Measurements from ENCODE around the gene FICD. TPM values are rescaled to one million over a fixed set of nuclear protein-coding genes. Genes with fewer than 3 reads are reported as not detected.
"Not testable (repeated sequence)": the region's sequence is repeated elsewhere in the genome, so short reads cannot be mapped to it uniquely, and the experiment has no call there.

Gene FICD
- total RNA-seq, 1 donor from 2014 or later, result 3.2 TPM

- ATAC-seq, result no peak
- intact Hi-C loops (cut with micrococcal nuclease), result no loop called here
- DNase-seq, result no peak
Observed at GRCh38 chr12:108526482-108527165, 11.5 kb downstream of the FICD start.

DNA sequence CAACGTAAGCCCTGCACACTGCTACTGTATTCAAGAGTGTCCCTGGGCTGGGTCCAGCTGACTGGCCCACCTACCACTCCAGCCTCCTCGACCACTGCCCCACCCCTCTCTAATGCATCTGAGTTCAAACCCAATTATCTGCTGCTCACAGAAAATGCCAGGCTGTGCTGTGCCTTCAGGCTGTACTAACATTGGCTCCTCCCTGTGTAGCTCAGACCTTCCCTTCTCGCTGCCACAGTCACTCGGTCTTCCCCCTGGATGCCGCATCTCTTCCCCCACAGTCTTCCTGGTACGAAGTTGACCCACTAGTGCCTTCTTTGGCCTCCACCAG is 12.1 kb downstream of the FICD start:
- ATAC-seq (no peak), DNase-seq (no peak)
- intact Hi-C loops (cut with micrococcal nuclease), result no loop called here

DNA sequence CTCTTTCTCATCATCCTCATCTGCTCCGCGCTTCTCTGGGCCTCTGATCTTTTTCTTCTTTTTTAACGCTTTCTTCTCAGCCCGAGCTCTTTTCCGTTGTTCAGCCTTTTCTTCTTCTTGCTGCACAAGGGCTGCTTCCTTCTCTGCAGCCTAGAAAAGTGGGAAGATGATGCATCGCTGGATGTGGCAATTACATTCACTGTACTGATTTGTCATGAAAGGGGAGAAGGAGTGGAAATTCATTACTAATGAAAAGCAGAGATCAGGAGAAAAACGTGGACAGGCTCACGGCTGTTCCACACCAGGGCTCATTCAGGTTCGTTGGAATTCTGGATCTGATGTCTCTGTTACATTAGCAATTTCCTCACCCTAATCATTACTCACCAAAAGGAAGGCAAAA is 15.1 kb downstream of the FICD start:
- intact Hi-C loops (cut with micrococcal nuclease), result no loop called here

GRCh38 chr12:108531929-108532848 is 17.1 kb downstream of the FICD start:
- DNase-seq (no peak), ATAC-seq (no peak)
- intact Hi-C loops (cut with micrococcal nuclease), result no loop called here

More for the DNA sequence above, 15.1 kb downstream of the FICD start:
- ATAC-seq (no peak), DNase-seq (no peak)

DNA sequence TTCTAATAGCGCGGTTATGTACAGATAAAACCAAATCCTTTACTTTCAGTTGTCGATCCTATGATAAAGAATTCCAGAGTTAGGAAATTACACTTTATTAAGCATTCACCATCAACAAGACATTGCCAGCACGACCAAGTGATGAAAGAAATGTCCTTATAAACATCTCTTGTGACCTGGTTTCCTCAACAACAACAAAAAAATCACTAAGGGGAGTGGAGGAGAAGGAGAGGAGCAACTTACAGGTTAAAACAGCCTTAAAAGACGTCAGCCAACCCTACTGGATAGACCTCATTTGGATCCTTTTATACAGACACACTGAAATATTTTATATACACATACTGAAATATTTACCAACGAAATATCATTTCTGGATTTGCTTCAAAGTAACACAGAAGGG is 23.1 kb downstream of the FICD start:
- intact Hi-C loops (cut with micrococcal nuclease), result no loop called here
- DNase-seq (no peak), ATAC-seq (no peak)

DNA sequence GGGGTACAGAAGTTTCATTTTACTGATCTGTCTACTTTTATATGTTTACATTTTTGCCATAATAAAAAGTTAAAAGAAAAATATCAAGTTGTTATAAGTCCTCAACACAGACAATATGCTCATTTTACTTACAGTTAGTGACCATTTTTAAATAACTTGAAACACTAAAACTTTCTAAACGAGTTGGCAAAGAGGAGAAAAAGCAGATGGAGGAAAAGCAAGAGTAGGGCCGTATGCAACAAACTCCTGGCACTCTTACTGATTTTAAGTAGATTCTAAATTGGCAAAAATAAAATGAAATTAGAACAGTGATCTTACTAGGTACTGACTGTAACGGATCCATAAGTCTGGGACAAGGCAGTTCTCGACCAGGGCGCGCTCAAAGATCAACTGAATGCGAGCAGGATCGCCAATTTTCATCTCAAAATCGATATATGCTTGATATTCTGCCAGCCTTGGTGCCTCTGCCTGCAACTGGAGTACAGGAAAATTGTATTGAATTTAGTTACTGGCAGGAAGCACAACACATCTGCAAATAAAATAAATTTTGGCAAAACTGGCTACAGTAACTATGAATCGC is 23.6 kb downstream of the FICD start:
- no peak for DNase-seq
- intact Hi-C loops (cut with micrococcal nuclease), result no loop called here
- no peak for ATAC-seq

DNA sequence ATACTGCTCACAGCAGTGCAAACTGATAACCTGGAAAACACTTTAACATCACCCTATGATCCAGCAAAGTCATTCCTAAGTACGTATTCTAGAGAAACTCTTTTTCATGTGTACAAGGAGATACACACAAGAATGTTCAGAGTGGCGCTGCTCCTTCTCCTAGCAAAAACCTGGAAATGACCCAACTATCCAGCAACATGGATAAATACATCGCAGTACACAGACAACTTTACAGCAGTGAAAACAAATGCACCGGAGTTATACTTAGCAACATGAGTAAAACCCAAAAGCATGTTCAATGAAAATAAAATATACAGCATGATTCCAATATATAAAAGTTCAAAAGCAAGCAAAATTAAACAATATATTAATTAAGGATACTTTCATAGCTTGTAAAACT is 27.2 kb downstream of the FICD start:
- intact Hi-C loops (cut with micrococcal nuclease), result no loop called here
- ATAC-seq (peak; percentile 66), DNase-seq (no peak)

GRCh38 chr12:108543652-108544051 is 28.6 kb downstream of the FICD start:
- intact Hi-C loops (cut with micrococcal nuclease), result no loop called here
- ATAC-seq, result no peak
- no peak for DNase-seq

- DNase-seq (peak; percentile 36), ATAC-seq (peak; percentile 85)
- intact Hi-C loops (cut with micrococcal nuclease), result no loop called here
Observed at GRCh38 chr12:108547686-108548085, 32.6 kb downstream of the FICD start.

GRCh38 chr12:108548954-108549521 is 34.0 kb downstream of the FICD start:
- intact Hi-C loops (cut with micrococcal nuclease), result no loop called here
- no peak for DNase-seq
- no peak for ATAC-seq

DNA sequence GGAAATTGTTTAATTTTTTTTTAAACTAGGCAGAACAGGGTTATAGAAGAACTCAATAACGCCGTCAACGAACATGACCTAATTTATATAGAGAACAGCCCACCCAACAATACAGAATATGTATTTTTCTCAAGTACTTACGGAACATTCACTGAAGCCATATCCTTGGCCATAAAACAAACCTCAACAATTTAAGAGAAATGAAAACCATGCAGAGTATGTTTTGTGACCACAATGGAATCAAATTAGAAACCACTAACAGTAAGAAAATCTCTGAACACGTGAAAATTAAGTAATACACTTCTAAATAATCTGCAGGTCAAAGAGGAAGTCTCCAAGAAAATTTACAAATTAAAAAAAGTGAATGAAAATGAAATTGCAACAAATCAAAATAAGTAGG is 36.5 kb downstream of the FICD start:
- intact Hi-C loops (cut with micrococcal nuclease), result no loop called here
- no peak for ATAC-seq
- DNase-seq, result no peak

GRCh38 chr12:108553799-108554198 is 38.7 kb downstream of the FICD start:
- no peak for DNase-seq
- no peak for ATAC-seq
- intact Hi-C loops (cut with micrococcal nuclease), result no loop called here

GRCh38 chr12:108555383-108555782 is 40.3 kb downstream of the FICD start:
- DNase-seq; intact Hi-C loops (cut with micrococcal nuclease); ATAC-seq: not testable (repeated sequence)

- DNase-seq, result no peak
- intact Hi-C loops (cut with micrococcal nuclease), result no loop called here
- ATAC-seq, result no peak
Observed at GRCh38 chr12:108559007-108559655, 44.1 kb downstream of the FICD start.

DNA sequence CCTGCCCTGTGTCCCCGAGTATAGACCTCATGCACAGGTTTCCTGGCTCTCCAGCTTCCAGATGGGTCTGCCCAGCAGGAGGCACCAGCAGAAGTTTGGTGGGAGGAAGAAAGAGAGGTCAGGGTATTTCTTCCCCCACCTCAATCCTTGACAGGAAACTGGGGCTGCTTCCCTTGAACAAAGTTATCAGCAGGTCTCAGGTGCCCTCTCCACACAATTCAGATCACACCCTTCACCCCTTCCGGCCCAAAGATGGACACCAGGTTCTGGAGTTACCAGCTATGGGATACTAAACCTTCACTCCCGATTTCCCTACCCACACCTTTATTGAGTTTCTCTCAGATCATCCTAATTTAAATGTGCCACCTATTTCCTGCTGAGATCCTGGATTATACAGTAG is 44.7 kb downstream of the FICD start:
- ATAC-seq (no peak), DNase-seq (no peak)
- intact Hi-C loops (cut with micrococcal nuclease), result loop anchor here (5.0 to 10.0 kb wide), 2 partner anchors 58 to 395 kb away; no protein-coding TSS in a partner anchor

DNA sequence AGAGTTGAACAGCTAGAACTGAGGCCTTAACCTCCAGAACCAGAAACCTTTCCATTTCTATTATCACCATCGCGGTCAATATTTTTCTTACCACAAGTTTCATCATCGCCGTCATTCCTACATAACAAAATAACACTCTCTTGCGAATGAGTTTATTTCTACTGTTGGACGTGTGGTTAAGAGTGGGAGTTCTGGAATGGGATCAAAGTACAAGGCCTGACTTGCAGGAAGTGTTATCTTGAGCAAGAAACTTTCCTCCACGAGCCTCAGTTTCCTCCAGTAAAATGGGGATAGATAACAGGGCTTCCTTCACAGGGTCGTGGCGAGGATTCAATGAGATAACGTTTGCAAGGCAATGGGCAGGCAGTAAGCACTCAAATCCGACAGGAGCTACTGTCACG is 45.2 kb downstream of the FICD start:
- intact Hi-C loops (cut with micrococcal nuclease), result loop anchor here (5.0 to 10.0 kb wide), 2 partner anchors 57 to 394 kb away; no protein-coding TSS in a partner anchor
- ATAC-seq (no peak), DNase-seq (no peak)

- intact Hi-C loops (cut with micrococcal nuclease), result loop anchor here (5.0 to 10.0 kb wide), 2 partner anchors 56 to 394 kb away; no protein-coding TSS in a partner anchor
- peak; percentile 90 for DNase-seq
- ATAC-seq, result peak; percentile 67
Observed at GRCh38 chr12:108560752-108561719, 46.0 kb downstream of the FICD start, which contains the start of gene SART3. Gene SART3, minus strand, starts transcription at chr12:108561173. Its CDS starts 19 bp downstream, at chr12:108561154.

- DNase-seq, result no peak
- ATAC-seq, result no peak
- intact Hi-C loops (cut with micrococcal nuclease), result loop anchor here (5.0 to 10.0 kb wide), 2 partner anchors 55 to 393 kb away; no protein-coding TSS in a partner anchor
Observed at GRCh38 chr12:108561852-108562347, 46.8 kb downstream of the FICD start.
